Measurements from ENCODE around the gene WDR77. TPM values are rescaled to one million over a fixed set of nuclear protein-coding genes. Genes with fewer than 3 reads are reported as not detected.

WDR77 gene
- total RNA-seq, 4 donors from 2014 or later: 8.8 to 18.5 (median 12.7) TPM

DNA sequence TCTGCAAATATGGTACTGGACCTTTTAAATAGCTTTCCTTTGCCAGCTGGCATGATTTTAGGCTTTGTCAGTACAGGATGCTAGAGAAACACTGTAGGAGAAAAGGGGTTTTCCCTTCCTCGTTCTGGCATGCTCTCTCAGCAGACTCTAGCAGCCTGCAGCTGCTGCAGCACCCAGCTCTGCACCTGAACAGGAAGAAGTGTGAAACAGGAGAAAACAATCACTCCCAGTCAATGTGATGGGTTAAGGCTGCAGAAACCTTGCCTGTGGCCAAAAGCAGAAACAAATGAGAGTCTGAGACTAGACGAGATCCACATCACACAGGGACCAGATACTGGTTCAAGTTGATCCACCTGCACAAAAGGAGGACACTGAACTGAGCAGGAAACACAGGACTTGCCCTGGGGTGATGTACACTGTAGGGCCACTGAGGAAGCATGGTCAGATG, 42.7 kb downstream of the WDR77 start:
- peak in 1 of 2 donors; percentile 21 for DNase-seq (ENCODE audit: low spot score in 2 of 2)
- no peak overlapping the region for H3K4me3 ChIP-seq (ENCODE audit: low read depth, poor library complexity, severe bottlenecking)
- intact Hi-C loops (cut with DNase I; ENCODE audit: low total_unique reads): no loop called here
- TF ChIP-seq, protein P1, sequence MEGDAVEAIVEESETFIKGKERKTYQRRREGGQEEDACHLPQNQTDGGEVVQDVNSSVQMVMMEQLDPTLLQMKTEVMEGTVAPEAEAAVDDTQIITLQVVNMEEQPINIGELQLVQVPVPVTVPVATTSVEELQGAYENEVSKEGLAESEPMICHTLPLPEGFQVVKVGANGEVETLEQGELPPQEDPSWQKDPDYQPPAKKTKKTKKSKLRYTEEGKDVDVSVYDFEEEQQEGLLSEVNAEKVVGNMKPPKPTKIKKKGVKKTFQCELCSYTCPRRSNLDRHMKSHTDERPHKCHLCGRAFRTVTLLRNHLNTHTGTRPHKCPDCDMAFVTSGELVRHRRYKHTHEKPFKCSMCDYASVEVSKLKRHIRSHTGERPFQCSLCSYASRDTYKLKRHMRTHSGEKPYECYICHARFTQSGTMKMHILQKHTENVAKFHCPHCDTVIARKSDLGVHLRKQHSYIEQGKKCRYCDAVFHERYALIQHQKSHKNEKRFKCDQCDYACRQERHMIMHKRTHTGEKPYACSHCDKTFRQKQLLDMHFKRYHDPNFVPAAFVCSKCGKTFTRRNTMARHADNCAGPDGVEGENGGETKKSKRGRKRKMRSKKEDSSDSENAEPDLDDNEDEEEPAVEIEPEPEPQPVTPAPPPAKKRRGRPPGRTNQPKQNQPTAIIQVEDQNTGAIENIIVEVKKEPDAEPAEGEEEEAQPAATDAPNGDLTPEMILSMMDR (IDR thresholded peaks at IDR 0.05): no peak
- TF ChIP-seq POLR2A (IDR thresholded peaks at IDR 0.05): no peak
- WGBS, 2 donors: 0 to 3% methylated on average over 2 of the region's 2 CpGs

- intact Hi-C loops (cut with DNase I; ENCODE audit: low total_unique reads): loop anchor here (5.0 kb wide), 1 partner anchor 182 kb away; no protein-coding TSS in a partner anchor
- H3K4me3 ChIP-seq (ENCODE audit: low read depth, poor library complexity, severe bottlenecking): no peak overlapping the region
- no peak for TF ChIP-seq POLR2A (IDR thresholded peaks at IDR 0.05)
- TF ChIP-seq, protein P1 (IDR thresholded peaks at IDR 0.05): no peak
- DNase-seq (ENCODE audit: low spot score in 2 of 2): no peak
- 79 to 80% methylated on average over 4 of the region's 4 CpGs for WGBS, 2 donors
Observed at GRCh38 chr1:111404588-111404987, 44.5 kb downstream of the WDR77 start.

- DNase-seq (ENCODE audit: low spot score in 2 of 2): no peak
Observed at GRCh38 chr1:111402083-111402482, 47.0 kb downstream of the WDR77 start.

GRCh38 chr1:111399792-111400610, 49.1 kb downstream of the WDR77 start:
- DNase-seq (ENCODE audit: low spot score in 2 of 2): peak in 1 of 2 donors; percentile 63
- 31 to 34% methylated on average over 9 of the region's 9 CpGs for WGBS, 2 donors
- intact Hi-C loops (cut with DNase I; ENCODE audit: low total_unique reads): loop anchor here (5.0 kb wide), 1 partner anchor 178 kb away; no protein-coding TSS in a partner anchor
- TF ChIP-seq, protein P1 (IDR thresholded peaks at IDR 0.05): no peak
- H3K4me3 ChIP-seq (ENCODE audit: low read depth, poor library complexity, severe bottlenecking): no peak overlapping the region

More at GRCh38 chr1:111402083-111402482, 47.0 kb downstream of the WDR77 start:
- intact Hi-C loops (cut with DNase I; ENCODE audit: low total_unique reads): loop anchor here (5.0 kb wide), 1 partner anchor 180 kb away; no protein-coding TSS in a partner anchor
- whole genome bisulfite sequencing, 2 donors: 84 to 85% methylated on average over 5 of the region's 5 CpGs
- TF ChIP-seq, protein P1 (IDR thresholded peaks at IDR 0.05): no peak
- TF ChIP-seq POLR2A (IDR thresholded peaks at IDR 0.05): no peak
- no peak overlapping the region for H3K4me3 ChIP-seq (ENCODE audit: low read depth, poor library complexity, severe bottlenecking)

DNA sequence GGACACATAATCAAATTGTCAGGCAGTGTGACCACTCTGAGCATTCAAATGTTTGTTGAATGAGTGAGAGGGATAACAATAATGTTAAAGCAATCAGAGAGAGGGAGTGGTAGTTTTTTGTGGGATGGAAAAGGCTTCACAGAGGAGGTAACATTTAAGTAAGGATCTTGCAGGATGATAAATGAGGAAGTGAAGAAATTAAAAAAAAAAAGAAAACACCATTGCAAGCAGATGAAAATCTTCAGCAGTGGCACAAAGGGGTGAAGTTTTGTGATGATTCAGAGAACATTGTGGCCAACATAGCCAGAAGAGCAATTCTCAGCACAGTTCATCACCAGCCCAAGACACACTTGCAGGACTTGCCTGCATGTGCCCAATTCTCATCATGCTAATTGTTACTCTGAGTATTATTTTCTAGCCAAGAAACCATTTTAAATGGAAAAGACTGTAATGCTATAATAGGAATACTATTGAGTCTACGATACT, 56.6 kb downstream of the WDR77 start:
- intact Hi-C loops (cut with DNase I; ENCODE audit: low total_unique reads): no loop called here
- 79 to 83% methylated on average over 1 of the region's 1 CpG for WGBS, 2 donors
- no peak for TF ChIP-seq POLR2A (IDR thresholded peaks at IDR 0.05)
- TF ChIP-seq, protein P1 (IDR thresholded peaks at IDR 0.05): no peak
- no peak for DNase-seq (ENCODE audit: low spot score in 2 of 2)
- no peak overlapping the region for H3K4me3 ChIP-seq (ENCODE audit: low read depth, poor library complexity, severe bottlenecking)

Data from lower leg skin (tissue), 4 donors.